ENCODE measurements around the gene RNF144A. TPM values are rescaled to one million over a fixed set of nuclear protein-coding genes. Genes with fewer than 3 reads are reported as not detected.

RNF144A gene
- total RNA-seq, 4 donors from 2014 or later, result 27.3 to 47.3 (median 37.4) TPM

- H3K4me1 ChIP-seq, result no peaks in the 10 kb centered on the region
- no peak overlapping the region for H3K4me3 ChIP-seq
- WGBS, 2 donors, result 86 to 94% methylated on average over 1 of the region's 1 CpG
- TF ChIP-seq POLR2A (IDR thresholded peaks at IDR 0.05) (no peak), EP300 (IDR thresholded peaks at IDR 0.05) (no peak), CTCF (IDR thresholded peaks at IDR 0.05) (no peak)
- no peaks in the 10 kb centered on the region for H3K27me3 ChIP-seq
- H3K27ac ChIP-seq, result no peak overlapping the region
- peaks cover 0 to 3% (median 0%) of the 10 kb centered on the region in 4 donors for H3K9me3 ChIP-seq
- DNase-seq (ENCODE audit: low spot score in 2 of 2), result no peak
- H3K36me3 ChIP-seq, result no peaks in the 10 kb centered on the region
These were observed 11.0 kb upstream of the RNF144A start for GRCh38 chr2:6906165-6906741.

- Histone ChIP-seq H3K4me3 (no peak overlapping the region), H3K27ac (no peak overlapping the region), H3K36me3 (no peaks in the 10 kb centered on the region), H3K27me3 (no peaks in the 10 kb centered on the region), H3K9me3 (no peaks in the 10 kb centered on the region), H3K4me1 (no peaks in the 10 kb centered on the region)
- TF ChIP-seq CTCF (IDR thresholded peaks at IDR 0.05) (no peak), POLR2A (IDR thresholded peaks at IDR 0.05) (no peak), EP300 (IDR thresholded peaks at IDR 0.05) (no peak)
- DNase-seq (ENCODE audit: low spot score in 2 of 2), result no peak
- WGBS, 2 donors, result 83% methylated on average over 2 of the region's 2 CpGs
These were observed 8.9 kb upstream of the RNF144A start for GRCh38 chr2:6908291-6908690.

GRCh38 chr2:6909431-6910385, 7.5 kb upstream of the RNF144A start:
- Histone ChIP-seq H3K27ac (peak overlapping the region in 1 of 4 donors; percentile 40), H3K36me3 (no peaks in the 10 kb centered on the region), H3K27me3 (no peaks in the 10 kb centered on the region), H3K4me3 (no peak overlapping the region), H3K4me1 (no peaks in the 10 kb centered on the region), H3K9me3 (no peaks in the 10 kb centered on the region)
- no peak for DNase-seq (ENCODE audit: low spot score in 2 of 2)
- 75 to 80% methylated on average over 8 of the region's 8 CpGs for WGBS, 2 donors
- TF ChIP-seq POLR2A (IDR thresholded peaks at IDR 0.05) (no peak), EP300 (IDR thresholded peaks at IDR 0.05) (no peak), CTCF (IDR thresholded peaks at IDR 0.05) (no peak)

GRCh38 chr2:6911721-6912120, 5.5 kb upstream of the RNF144A start:
- Histone ChIP-seq H3K27ac (no peak overlapping the region), H3K27me3 (no peaks in the 10 kb centered on the region), H3K36me3 (no peaks in the 10 kb centered on the region), H3K4me1 (peaks cover 0 to 16% (median 0%) of the 10 kb centered on the region in 4 donors), H3K9me3 (no peaks in the 10 kb centered on the region), H3K4me3 (no peak overlapping the region)
- no peak for DNase-seq (ENCODE audit: low spot score in 2 of 2)
- TF ChIP-seq EP300 (IDR thresholded peaks at IDR 0.05) (no peak), POLR2A (IDR thresholded peaks at IDR 0.05) (no peak), CTCF (IDR thresholded peaks at IDR 0.05) (no peak)

Data from tibial nerve (tissue), 4 donors.